Pons (tissue), 1 donor: ENCODE results near the gene ACR.

Experiments used
- DNase-seq: peaks from one replicate; pipeline ENCODE4 v3.0.0-alpha.2; 2016; ENCODE audit warnings: low spot score

ACR gene

DNA sequence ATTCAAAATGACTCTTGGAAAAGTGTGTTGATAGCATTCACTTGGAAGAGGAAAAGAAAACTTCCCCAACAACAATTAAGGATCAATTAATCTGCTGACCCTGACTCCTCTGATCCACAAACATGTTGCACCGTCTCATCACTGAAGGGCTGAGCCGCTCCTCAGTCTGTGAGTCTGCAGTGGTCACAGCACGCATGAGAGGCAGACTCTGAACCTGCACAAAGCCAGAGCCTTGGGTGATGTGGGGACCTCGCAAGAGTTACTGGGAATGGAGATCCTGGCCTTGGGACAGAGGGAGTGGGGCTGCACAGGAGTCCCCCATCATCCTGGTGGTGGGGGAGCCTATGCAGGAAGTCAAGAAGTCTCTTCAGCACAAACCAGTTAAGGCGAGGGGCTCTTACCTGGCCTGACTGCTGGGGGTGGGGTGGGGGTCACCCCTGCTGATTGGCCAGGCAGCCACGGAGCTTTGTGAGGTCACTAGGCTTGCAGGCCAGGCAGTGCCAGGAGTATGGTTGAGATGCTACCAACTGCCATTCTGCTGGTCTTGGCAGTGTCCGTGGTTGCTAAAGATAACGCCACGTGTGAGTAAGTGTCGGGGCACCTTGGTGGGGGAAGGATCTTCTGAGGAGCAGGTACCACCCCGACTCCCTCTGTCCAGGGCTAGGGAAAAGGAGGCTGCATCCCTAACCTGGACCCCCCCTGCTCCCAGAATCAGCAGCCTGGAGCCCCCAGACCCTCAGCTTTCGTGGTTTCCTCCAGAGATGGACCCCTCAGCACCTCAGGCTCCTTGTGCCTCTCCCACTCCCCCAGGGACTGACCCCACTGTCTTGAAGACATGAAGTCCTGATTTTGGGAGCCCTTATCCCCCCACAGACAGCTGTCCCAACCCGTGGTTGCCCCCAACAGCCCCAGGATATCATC is at the start of gene ACR:
TSS of gene ACR (plus strand) at position 477 of the 921 bp plus-strand sequence. CDS start at position 509, 32 bp downstream.
- no peak for DNase-seq

DNA sequence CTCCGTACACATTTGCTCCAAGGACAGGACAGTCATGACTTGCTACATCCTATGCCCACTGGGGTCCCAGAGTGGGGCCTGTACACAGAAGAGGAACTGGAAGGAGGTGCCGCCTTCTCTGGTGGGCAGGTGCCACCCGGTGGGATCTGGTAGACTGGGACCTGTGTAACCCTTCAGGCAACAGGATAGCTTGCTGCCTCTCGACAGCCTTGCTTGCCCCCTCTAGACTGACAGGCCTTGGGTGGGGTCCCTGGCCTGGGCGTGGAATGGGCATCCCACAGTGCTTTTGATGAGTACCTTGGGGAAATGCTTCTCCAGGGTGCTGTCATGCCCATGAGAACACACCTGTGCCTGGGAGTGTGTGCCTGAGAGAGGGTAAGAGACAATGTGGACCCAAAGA is 49.6 kb upstream of the ACR start:
- DNase-seq, result no peak

DNA sequence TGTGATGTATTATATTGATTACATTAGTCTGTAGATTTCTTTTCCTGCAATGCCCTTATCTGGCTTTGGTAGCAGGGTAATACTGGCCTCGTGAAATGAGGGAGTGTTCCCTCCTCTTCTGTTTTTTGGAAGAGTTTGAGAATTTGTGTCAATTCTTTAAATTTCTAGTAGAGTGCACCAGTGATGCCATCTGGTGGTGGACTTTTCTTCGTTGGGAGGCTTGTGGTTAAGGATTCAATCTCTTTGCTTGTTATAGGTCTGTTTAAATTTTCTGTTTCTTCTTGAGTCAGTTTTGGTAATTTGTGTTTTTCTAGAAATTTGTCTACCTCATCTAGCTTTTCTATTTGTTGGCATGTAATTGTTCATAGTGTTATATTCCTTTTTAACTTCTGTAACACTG is 46.5 kb upstream of the ACR start:
- DNase-seq, result no peak

DNA sequence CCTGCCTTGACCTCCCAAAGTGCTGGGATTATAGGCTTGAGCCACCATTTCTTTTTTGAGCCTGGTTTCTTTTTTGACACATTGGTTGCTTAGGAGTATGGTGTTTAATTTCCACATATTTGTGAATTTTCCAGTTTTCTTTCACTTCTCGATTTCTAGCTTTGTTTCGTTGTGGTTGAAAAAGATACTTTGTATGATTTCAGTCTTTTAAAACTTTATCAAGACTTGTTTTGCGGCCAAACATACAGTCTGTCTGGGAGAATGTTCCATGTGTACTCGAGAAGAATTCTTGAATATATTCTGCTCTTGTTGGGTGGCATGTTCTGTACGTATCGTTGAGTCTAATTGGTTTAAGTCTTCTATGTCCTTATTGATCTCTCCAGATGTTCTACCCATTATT is 44.5 kb upstream of the ACR start:
- DNase-seq, result no peak

DNA sequence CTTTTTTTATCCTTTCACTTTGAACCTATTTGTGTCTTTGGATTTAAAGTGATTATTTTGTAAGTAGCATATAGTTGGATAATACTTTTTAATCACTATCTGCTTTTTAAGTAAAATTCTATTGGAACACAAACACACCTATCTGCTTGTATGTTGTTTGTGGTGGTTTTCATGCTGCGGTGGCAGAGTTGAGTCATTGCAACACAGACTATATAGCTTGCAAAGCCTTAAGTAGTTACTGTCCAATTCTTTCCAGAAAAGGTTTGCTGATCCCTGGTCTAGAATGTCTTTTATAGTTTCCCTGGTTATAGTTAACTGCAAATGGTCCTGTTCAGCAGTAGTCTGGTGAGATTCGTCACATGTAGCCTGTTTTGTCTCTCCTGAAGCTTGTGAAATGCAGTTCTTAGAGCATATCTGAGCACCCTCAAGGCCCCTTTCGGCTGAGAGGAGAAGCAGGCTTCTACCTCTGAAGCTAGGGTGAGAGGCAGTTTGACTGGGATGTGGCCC is 43.9 kb upstream of the ACR start:
- DNase-seq, result no peak

DNA sequence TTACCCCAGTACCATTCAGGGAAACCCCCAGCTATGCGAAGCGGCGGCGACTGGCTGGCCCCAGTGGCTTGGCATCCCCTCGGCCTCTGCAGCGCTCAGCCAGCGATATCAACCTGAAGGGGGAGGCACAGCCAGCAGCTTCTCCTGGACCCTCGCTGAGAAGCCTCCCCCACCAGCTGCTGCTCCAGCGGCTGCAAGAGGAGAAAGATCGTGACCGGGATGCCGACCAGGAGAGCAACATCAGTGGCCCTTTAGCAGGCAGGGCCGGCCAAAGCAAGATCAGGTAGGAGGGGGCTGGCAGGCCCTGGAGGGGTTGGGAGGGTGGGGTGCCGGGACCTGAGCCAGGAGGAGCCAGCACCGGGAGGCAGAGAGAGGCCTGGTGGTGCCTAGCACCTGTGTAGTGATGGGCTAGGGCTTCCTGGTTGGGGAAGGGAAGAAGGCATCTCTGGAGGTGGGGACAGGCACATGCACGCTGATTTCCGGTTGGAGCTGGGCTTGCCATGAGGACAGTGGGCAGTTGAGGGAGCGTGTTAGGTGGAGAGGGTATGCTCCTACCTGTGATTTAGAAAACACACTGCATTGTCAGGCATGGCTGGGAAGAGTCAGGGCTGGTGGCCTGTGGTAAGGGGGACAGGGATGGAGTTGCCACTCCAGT is 43.1 kb upstream of the ACR start:
- DNase-seq, result no peak

DNA sequence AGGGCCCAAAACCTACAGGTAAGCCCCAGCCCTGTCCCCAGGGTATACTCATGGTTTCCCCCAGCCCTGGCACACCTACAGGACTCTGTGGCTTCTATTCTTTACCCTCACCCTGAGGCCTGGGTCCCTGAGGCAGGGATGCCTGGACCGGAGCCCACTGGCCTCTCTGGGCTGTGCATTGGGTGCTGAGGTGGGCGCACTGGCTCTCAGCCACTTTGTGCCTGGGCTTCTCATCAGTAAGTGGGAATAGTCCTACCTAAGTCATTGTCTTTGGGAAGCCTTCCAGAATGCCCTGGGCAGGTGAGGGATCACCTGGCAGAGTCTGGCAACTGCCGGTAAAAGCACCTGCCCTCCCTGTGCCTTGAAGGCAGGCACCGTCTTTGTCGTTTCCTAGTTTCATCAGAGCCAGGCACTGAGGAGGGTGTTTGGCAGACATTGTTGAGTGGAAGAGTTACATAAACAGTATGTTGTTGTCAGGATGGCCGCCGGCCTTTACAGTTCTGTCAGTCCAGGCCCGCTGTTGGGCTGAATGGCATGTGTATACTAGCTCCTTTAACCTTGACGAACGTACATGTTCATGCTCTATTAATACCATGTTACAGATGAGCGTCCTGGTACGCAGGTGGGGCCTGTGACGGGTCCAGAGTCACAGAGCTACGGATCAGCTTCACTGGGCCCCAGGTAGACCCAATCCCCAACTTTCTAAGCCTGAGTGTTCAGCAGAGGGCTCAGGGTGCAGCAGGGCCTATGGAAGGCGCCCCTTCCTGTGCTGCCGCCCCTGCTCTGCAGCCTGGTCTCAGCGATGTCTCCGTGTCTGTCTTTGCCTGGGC is 42.4 kb upstream of the ACR start:
- DNase-seq, result no peak

DNA sequence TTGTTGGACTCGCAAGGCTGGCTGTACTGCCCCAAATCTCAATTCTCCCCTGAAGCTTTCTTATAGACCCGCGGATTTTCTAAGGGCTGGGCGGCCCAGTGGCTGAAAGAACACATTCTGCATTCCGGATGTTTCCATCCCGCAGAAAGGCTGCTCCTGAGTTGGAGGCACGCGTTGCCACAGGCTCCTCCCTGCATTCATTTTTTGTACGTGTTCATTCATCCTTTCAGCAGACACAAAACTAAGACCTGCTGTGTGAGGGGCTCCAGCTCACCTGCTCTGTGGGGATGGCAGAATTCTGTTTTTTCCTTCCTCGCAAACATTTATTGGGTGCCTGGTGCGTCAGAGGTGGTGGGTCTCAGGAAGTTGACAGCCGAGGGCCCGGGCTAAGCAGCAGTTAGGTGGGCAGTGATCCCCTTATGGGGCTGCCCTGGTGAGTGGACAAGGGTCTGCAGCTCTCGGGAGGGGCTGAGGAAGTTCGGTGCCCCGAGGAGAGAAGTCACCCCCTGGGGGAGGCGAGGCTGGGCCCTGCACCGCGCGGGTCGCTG is 41.7 kb upstream of the ACR start:
- DNase-seq, result no peak

DNA sequence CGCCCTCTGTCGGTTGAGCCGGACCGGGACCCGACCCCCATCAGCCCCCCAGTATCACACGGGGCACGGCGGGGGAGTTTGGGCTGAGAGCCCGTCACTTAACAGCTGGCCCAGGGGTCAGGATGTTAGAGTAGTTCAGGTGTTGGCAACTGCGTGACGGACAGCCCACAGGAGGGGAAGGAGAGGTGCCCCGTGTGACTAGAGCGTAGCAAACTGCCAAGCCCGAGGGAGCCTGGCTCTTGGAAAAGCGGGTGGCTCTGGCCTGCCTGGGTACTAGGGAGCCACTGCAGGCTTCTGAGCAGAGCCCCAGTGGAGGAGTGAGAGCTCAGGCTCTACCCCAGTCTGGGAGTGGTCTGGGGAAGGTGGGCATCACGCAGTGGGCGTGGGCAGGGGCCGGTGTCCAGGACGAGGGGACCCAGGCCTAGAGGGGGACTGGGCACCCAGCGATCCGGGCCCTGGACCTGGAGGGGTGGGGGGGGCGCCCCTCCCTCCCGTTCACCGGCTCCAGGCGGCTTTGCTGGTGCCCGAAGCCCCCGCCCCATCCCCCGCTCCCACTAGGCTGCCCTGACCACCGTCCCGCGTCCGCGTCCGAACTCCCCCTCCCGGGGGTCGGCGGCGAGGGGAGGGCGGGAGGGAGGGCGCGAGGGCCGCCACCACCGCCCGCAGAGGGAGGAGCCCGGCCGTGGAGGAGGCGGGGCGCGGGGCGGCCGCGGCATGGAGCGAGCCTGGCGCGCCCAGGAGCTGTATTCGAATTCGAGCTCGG is 41.0 kb upstream of the ACR start:
- no peak for DNase-seq

DNA sequence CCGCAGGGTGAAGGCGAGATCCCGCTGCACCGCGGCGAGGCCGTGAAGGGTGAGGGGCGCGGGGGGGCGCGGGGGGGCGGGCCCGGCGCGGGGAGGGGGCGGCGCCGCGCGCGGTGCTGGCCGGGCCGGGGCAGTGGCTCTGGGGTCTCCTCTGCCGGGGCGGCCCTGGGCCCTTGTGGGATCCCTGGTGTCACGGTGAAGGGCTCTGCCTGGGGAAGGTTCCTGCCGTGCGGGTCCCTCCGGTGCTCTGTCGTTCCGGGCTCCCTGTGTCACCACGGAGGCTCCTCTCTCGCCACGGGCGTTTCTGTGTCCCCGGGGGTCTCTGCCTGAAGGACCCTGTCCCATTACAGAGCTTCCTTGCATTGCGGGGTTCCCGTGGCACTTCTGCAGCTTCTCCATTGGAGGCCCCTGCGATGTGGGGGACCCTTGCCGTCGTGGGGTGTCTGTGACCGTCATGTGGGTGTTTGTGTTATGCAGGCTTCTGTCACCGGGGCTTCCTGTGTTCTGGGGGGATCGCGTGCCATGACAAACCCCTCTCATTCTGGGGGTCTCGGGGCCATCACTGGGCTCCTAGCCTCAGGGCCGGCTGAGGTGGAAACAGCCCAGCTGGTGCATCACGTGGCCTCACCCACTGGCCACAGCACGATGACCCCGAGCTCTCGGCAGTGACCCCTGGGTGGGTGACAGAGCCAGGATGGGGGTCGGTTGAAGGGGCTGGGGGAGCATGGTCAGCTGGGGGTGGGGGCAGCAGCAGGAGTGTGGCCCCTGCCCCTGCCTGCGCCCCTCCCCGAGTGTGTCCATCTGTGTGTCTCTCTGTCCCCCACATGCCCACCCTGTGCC is 40.1 kb upstream of the ACR start:
- no peak for DNase-seq

DNA sequence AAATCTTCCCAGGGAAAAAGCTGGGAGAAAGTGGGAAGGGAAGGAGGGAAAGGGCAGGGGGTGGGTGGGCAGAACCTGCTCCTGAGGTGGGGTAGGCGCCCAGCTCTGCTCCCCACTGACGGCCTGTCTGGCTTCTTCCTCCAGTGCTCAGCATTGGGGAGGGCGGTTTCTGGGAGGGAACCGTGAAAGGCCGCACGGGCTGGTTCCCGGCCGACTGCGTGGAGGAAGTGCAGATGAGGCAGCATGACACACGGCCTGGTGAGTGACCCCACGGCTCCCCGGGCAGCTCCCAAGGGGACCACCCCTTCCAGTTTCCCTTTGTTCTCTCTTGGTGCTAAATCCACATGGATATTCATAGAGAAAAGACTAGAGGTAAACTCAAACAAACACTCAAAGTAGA is 39.5 kb upstream of the ACR start:
- no peak for DNase-seq

DNA sequence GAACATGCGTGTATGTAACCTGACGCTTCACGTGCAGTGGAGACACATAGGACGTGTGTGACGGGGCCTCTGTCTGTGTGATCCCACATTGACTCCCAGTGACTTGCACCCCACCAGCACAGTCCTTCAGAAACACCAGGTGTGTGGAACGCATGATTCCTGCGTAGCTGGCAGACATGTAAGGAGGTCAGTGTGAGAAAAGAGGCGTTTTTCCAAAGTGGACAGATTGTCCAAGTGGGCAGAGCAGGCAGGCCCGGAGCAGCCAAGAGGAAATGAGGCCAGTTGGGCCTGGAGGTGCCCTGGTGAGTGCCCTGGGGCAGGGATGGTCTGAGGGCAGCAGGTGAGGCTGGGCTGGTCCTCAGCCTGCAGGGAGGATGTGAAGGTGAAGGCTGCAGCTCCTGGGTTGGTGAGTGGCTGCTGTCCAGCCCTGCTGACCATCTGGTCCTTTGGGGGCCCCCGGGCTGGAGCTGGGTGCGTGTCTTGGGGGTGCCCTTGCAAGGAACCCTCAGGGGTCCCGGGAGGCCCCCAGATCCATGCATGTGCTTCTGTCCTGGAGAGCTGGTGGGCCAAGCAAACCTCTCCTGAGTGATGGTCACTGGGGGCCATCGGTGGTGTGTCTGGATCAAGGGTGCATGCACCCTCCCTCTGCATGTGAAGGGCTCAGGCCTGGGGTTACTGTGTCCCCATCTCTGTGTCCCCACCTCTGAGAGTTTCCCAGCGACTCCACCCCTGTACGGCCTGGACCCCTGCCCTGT is 38.8 kb upstream of the ACR start:
- no peak for DNase-seq

DNA sequence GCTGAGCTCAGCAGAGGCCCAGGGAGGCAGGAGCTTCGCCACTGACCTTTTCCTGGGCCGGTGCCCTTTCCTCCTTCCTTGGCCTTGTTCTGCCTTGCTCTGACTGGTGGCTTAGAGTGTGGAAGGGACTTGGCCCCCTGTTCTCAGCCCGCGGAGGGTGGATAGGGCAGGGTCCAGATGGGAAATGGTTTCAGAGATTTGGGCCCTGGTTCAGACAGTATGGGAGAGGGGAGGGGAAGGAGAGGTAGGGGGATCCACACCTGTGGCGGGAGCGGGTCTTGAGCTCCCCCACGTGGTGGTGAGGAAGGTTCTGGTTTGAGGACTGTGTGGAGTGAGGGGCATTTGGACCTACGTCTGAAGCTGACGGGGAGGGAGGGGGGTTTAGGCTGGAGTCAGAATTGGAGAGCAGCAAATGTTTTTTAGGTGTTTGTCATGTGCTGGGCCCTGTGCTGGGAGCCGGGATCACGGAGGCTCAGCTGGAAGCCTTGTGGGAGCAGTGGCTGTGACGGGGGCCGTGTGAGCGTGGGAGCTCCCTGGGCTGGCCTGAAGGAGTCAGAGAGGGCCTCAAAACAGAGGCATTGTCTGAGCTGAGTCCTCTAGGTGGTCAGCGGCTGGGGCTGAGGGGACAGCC is 38.1 kb upstream of the ACR start:
- DNase-seq, result no peak

DNA sequence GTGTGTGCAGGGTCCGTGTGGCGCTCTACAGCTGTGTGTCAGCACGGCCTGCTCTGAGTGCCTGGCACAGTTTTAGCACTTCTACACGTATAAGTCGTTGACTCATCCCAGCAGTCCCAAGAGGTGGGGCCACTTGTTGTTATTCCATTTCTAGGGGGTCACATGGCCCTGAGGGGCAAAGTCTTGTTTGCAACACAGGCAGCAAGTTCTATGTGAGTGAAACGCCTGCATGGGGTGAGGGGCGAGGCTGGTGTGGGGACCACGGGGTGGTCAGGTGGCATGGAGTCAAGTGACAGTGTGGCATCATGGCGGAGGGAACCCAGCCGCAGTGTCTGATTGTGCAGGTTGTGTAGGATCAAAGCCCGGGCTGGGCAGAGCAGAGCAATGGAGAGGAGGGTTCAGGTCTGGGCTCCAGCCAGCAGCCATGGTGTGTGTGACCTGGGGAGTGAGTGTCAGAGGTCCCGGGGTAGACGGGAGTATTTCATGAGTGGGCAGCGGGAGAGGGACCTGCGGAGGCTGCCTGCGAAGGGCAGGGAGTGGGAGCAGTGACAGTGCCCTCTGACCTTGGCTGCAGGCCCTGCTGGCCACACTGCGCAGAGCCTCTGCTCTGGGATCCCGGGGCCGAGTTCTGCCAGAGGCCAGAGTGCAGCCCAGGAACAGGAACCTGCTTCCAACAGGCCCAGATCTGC is 37.5 kb upstream of the ACR start:
- DNase-seq, result no peak

DNA sequence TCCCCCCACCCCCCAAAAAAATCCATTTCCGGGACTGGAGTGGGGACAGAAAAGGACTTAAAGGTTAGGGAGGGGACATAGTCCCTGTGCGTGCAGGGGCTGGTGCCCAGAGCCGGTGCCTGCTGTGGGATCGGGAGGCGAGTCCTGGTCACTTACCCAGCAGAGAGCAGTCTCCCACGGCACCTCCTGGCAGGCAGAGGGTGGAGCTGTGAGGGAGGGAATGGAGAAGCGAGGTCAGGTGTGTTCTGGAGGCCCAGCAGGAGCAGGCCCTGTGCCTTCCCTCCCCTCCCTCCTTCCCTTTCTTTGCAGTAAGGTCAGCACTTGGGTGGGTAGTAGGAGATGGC is 37.0 kb upstream of the ACR start:
- no peak for DNase-seq

DNA sequence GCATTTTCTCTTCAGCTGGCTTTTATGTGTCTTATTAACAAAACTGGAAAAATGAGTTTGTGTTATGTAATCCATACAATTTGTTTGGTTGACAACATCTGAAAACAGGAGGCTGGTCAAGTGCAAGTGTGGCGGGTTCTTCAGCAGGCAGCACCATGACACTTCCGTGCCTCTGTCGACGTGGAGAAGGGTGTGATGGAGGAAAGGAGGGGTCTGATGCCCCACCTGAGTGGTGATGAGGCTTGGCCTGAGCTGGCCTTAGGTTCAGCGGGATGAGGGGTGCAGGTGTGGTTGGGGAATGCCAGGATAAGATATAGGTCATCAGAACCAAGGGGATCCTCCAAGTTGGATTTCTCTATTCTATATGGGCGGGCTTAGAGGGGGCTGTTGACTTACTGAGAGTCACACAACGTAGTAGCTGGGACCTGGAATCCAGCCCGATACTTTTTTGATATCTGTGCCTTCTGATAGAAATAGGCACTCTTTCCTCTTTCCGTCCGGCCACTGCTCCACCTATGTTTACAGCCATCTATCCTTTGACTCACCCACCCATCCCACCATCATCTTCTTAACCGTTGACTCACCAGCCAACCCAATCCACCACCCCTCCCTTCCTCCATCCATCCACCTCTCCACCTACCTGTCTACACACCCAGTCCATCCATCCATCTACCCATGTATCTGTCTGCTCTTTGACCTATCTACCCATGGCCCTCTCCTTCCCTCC is 36.4 kb upstream of the ACR start:
- DNase-seq, result no peak

DNA sequence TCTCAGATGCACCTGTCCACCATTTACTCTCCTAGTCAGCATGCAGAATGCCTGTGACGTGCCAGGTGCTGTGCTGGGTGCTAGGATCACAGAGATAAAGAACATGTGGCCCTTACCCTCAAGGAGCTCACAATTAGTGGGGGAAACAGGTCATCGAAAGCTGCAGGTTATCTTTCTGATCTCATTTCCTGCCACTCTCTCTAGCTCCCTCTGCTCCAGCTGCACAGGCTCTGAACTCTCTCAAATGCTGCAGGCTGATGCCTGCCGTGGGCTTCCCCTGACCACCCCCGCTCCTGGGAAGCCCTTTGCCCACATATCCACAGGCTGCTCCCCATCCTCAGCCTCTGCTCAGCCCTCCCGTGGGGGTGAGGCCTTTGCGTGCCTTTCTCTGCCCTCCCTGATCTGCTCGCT is 35.7 kb upstream of the ACR start:
- DNase-seq, result no peak
